Measurements from ENCODE around the gene CASP9.

GRCh38 chr1:15451014-15451722 lies 72.8 kb downstream of the CASP9 start:
- no peak for TF ChIP-seq CTCF (IDR thresholded peaks at IDR 0.05)
- TF ChIP-seq POLR2A (IDR thresholded peaks at IDR 0.05): no peak
- no peak for TF ChIP-seq POLR2AphosphoS5 (IDR thresholded peaks at IDR 0.05; ENCODE audit: insufficient read depth in 1 of 2, low read depth in 1 of 2)

Measured in vagina (tissue), 2 donors.